C4-2B (cell line): ENCODE measurements around the gene GATA5.

Experiments
- CTCF ChIP-seq: fragments of 450-650 bp; conservative IDR thresholded peaks from 2 replicates; pipeline ENCODE4 v1.5.1; 2017; ENCODE audit warnings: mild to moderate bottlenecking
- ZFX ChIP-seq: fragments of 450-650 bp; IDR thresholded peaks from 2 replicates; pipeline ENCODE4 v1.6.1; 2017

- no peak for TF ChIP-seq CTCF
- no peak for TF ChIP-seq ZFX
These were observed 61.8 kb downstream of the GATA5 start for GRCh38 chr20:62413896-62414481.
